ENCODE data around the gene ABCA13. TPM values are rescaled to one million over a fixed set of nuclear protein-coding genes. Genes with fewer than 3 reads are reported as not detected.

ABCA13 gene
- total RNA-seq, 1 donor from 2014 or later: 0.44 TPM

DNA sequence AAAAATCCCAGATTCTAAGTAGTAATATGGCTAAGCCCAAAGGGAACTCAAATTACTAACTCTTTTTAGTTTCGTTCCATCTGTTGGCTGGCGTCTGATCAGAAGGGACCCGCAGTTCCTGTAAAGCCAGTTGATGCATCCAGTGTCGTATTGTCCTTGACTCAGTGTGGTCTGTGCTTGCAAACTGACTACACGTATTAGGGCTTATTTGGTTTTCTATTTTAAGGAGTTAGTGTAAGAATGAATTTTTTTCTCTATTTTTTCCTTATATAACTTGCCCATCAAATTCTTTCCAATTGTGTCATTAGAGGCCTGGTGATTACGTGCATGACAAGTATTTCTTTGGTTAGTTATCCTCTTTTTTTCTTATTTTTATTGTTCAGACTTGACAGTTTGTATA lies 9.7 kb downstream of the ABCA13 start:
- no peaks in the 10 kb centered on the region for H3K36me3 Mint-ChIP-seq (ENCODE audit: low read depth, unreplicated experiment)
- H3K4me1 Mint-ChIP-seq (ENCODE audit: unreplicated experiment): no peaks in the 10 kb centered on the region
- no peak for DNase-seq (ENCODE audit: low spot score)
- H3K9me3 Mint-ChIP-seq (ENCODE audit: unreplicated experiment): no peaks in the 10 kb centered on the region
- no peaks in the 10 kb centered on the region for H3K27me3 Mint-ChIP-seq (ENCODE audit: unreplicated experiment)
- TF ChIP-seq, protein P1, sequence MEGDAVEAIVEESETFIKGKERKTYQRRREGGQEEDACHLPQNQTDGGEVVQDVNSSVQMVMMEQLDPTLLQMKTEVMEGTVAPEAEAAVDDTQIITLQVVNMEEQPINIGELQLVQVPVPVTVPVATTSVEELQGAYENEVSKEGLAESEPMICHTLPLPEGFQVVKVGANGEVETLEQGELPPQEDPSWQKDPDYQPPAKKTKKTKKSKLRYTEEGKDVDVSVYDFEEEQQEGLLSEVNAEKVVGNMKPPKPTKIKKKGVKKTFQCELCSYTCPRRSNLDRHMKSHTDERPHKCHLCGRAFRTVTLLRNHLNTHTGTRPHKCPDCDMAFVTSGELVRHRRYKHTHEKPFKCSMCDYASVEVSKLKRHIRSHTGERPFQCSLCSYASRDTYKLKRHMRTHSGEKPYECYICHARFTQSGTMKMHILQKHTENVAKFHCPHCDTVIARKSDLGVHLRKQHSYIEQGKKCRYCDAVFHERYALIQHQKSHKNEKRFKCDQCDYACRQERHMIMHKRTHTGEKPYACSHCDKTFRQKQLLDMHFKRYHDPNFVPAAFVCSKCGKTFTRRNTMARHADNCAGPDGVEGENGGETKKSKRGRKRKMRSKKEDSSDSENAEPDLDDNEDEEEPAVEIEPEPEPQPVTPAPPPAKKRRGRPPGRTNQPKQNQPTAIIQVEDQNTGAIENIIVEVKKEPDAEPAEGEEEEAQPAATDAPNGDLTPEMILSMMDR (IDR thresholded peaks at IDR 0.05; ENCODE audit: unreplicated experiment): no peak
- no peak overlapping the region for H3K27ac Mint-ChIP-seq (ENCODE audit: unreplicated experiment)
- no peak overlapping the region for H3K4me3 Mint-ChIP-seq (ENCODE audit: unreplicated experiment)

DNA sequence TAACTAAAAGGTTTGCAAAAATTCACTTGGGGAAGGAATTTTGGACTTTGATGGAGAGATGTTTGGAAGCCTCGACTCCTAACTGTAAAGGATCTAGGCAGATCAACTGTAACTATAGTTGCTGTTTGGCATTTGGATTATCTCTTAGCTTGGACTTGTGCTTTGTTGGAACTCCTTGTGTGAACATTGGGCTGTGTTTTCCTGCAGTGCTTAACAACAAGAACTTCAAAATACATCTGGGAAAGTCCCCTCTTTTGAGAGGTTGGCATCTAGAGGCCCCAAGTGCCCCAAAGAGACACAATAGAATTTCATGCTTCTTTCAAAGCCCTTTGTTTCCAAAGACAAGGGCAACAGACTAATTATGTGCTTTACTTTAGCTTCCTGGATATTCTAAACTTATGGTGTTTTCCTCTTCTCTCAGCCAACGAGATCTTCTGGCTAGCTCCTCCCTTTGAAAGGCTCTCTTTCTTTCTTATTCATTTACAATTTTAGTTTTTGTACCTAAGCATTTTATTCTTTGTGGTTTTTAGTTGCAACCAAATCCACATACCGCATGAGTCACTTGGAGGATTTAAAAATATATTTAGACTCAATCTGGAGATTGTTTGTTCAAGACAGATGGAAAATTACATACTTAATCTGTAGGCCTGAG lies 11.6 kb downstream of the ABCA13 start:
- TF ChIP-seq, protein P1 (IDR thresholded peaks at IDR 0.05; ENCODE audit: unreplicated experiment): no peak
- no peaks in the 10 kb centered on the region for H3K9me3 Mint-ChIP-seq (ENCODE audit: unreplicated experiment)
- H3K27ac Mint-ChIP-seq (ENCODE audit: unreplicated experiment): no peak overlapping the region
- DNase-seq (ENCODE audit: low spot score): no peak
- no peaks in the 10 kb centered on the region for H3K36me3 Mint-ChIP-seq (ENCODE audit: low read depth, unreplicated experiment)
- no peak overlapping the region for H3K4me3 Mint-ChIP-seq (ENCODE audit: unreplicated experiment)
- H3K27me3 Mint-ChIP-seq (ENCODE audit: unreplicated experiment): no peaks in the 10 kb centered on the region
- no peaks in the 10 kb centered on the region for H3K4me1 Mint-ChIP-seq (ENCODE audit: unreplicated experiment)

DNA sequence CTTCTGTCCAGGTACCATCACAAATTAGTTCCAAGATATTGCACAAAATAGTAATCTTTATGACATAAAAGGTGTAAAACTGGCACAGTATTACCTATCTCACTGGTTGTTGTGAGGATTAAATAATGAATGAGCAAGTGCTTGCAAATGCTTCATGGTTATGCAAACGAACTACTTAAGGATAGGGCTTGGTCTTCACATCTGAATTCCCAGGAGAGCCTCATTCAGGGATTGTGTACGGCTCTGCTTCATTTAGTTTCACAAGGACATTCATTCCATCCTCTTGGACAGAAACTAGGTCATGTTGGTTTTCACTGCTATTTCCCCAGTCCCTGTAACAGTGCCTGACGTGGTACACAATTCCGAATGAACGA lies 12.1 kb downstream of the ABCA13 start:
- no peak overlapping the region for H3K4me3 Mint-ChIP-seq (ENCODE audit: unreplicated experiment)
- no peak for DNase-seq (ENCODE audit: low spot score)
- H3K27ac Mint-ChIP-seq (ENCODE audit: unreplicated experiment): no peak overlapping the region
- H3K4me1 Mint-ChIP-seq (ENCODE audit: unreplicated experiment): no peaks in the 10 kb centered on the region
- no peaks in the 10 kb centered on the region for H3K36me3 Mint-ChIP-seq (ENCODE audit: low read depth, unreplicated experiment)
- no peaks in the 10 kb centered on the region for H3K9me3 Mint-ChIP-seq (ENCODE audit: unreplicated experiment)
- H3K27me3 Mint-ChIP-seq (ENCODE audit: unreplicated experiment): no peaks in the 10 kb centered on the region
- TF ChIP-seq, protein P1 (IDR thresholded peaks at IDR 0.05; ENCODE audit: unreplicated experiment): no peak

DNA sequence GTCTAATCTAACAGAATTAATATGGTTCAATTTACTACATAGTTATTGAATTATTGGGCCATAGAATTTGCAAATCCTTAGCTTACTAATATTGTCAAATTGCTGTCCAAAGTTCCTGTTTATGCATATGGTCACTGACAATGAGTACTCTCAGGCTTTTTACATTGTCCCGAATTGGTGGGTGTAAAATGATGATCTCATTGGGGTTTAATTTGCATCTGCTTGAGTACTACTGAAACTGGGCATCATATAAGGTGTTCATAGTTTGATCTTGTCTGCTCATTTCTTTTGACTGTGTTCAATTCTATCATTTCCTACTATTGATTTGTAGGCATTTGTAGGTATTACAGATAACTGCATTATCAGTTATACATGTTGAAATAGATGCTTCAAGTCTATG lies 12.7 kb downstream of the ABCA13 start:
- Mint-ChIP-seq H3K4me3 (ENCODE audit: unreplicated experiment) (no peak overlapping the region), H3K36me3 (ENCODE audit: low read depth, unreplicated experiment) (no peaks in the 10 kb centered on the region), H3K27ac (ENCODE audit: unreplicated experiment) (no peak overlapping the region), H3K27me3 (ENCODE audit: unreplicated experiment) (no peaks in the 10 kb centered on the region), H3K9me3 (ENCODE audit: unreplicated experiment) (no peaks in the 10 kb centered on the region), H3K4me1 (ENCODE audit: unreplicated experiment) (no peaks in the 10 kb centered on the region)
- no peak for DNase-seq (ENCODE audit: low spot score)
- TF ChIP-seq, protein P1 (IDR thresholded peaks at IDR 0.05; ENCODE audit: unreplicated experiment): no peak

DNA sequence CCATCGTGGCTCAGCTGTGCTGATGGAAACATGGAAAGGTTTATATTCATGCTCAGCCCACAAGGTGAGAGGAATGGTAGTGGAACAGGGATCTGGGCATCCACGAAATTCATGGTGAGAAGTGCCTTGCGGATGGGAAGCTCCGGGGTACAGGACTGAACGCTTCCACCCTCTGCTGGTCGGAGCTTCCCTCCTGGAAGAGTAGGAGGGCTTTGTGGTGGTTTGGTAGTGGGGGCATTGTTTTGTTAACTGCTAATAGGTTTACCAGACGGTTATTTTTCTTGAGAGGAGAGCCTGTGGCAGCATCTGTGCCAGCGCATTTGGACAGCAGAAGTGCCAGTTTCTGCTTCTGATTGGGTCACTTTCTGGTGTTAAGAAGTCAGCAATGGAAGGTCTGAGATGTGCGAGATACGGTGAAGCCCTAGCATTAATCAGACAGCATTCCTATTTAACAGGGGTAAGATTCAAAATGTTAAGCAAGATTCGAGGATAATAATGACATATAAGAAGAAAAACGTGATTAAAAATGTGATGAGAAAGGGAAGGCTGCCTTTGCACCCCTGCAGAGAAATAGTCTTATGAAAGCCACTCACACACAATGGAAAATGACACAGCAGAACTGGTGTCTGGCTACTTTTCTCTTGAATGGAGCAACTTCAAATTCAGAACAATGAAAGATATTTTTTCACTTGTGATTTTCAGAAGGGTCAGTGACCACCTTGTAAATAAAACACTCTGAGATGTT lies 17.7 kb downstream of the ABCA13 start:
- no peak for DNase-seq (ENCODE audit: low spot score)

More for the DNA sequence above, 17.7 kb downstream of the ABCA13 start:
- H3K4me1 Mint-ChIP-seq (ENCODE audit: unreplicated experiment): no peaks in the 10 kb centered on the region
- no peak overlapping the region for H3K4me3 Mint-ChIP-seq (ENCODE audit: unreplicated experiment)
- TF ChIP-seq, protein P1 (IDR thresholded peaks at IDR 0.05; ENCODE audit: unreplicated experiment): no peak
- H3K27me3 Mint-ChIP-seq (ENCODE audit: unreplicated experiment): no peaks in the 10 kb centered on the region
- no peak overlapping the region for H3K27ac Mint-ChIP-seq (ENCODE audit: unreplicated experiment)
- no peaks in the 10 kb centered on the region for H3K36me3 Mint-ChIP-seq (ENCODE audit: low read depth, unreplicated experiment)
- no peaks in the 10 kb centered on the region for H3K9me3 Mint-ChIP-seq (ENCODE audit: unreplicated experiment)

Data from endothelial cell (in vitro differentiated cells).